Prostate gland (tissue), 2 donors: ENCODE data around the gene VAC14. TPM values are rescaled to one million over a fixed set of nuclear protein-coding genes. Genes with fewer than 3 reads are reported as not detected.
"Not testable (repeated sequence)": the region's sequence is repeated elsewhere in the genome, so short reads cannot be mapped to it uniquely, and the experiment has no call there.

ENCODE experiments used
- DNase-seq: peaks from one replicate; pipeline ENCODE4 v3.0.0-alpha.2; 2019; ENCODE audit warnings: low spot score
- H3K27ac ChIP-seq, 2 donors: fragments of 200-600 bp; sonication (generic); 2 replicates each; pipeline ENCODE4 v1.5.1; 2017 to 2019
- H3K27me3 ChIP-seq: fragments of 200-600 bp; sonication (generic); replicated peaks from 2 replicates; pipeline ENCODE4 v1.5.1; 2019; ENCODE audit not compliant: insufficient read depth
- H3K36me3 ChIP-seq, 2 donors: fragments of 200-600 bp; sonication (generic); 1 replicate in 1 of 2; 2 replicates in 1 of 2; pipeline versions ENCODE4 v1.5.1 to v1.8.1; 2017 to 2019
- H3K4me1 ChIP-seq: fragments of 200-600 bp; sonication (generic); replicated peaks from 2 replicates; pipeline ENCODE4 v1.5.1; 2019
- H3K4me3 ChIP-seq, 2 donors: fragments of 200-600 bp; sonication (generic); 2 replicates each; pipeline ENCODE4 v1.5.1; 2017 to 2019
- H3K9me3 ChIP-seq: fragments of 200-600 bp; sonication (generic); 2 replicates; pipeline ENCODE4 v1.5.1; 2017
- POLR2A ChIP-seq: fragments of 450-650 bp; IDR thresholded peaks from one replicate; pipeline ENCODE4 v1.6.1; 2016; ENCODE audit warnings: antibody characterized with exemption, mild to moderate bottlenecking
- POLR2AphosphoS5 ChIP-seq: sonication (generic); formaldehyde crosslinking; IDR thresholded peaks from one replicate; pipeline ENCODE4 v1.6.1; 2017; ENCODE audit warnings: antibody characterized with exemption
- WGBS: methylation state at CpG from one replicate; pipeline ENCODE4 v1.1.5; 2018; 5-methylcytosine and 5-hydroxymethylcytosine counted together
- intact Hi-C: fragments of 100-400 bp; cut with DNase I; formaldehyde crosslinking; loops from one replicate; pipeline ENCODE4 v1.14.2; 2022
- total RNA-seq, 2 donors: library from RNA; depleted of rRNA; stranded (reverse); fragments of >200 nt; gene quantifications; one replicate each; pipeline ENCODE4 v1.1.0, GENCODE V29; 2016
- TF ChIP-seq, protein P1 (sequence below), 4 experiments: fragments of 200-600 bp in 2 of 4; fragments of 450-650 bp in 2 of 4; sonication (generic) in 2 of 4; IDR thresholded peaks; 1 replicate in 3 of 4; 2 replicates in 1 of 4; pipeline ENCODE4 v1.5.1; 2016 to 2019; ENCODE audit warnings: antibody characterized with exemption in 4 of 4, mild to moderate bottlenecking in 2 of 4, moderate library complexity in 2 of 4

Gene VAC14
- total RNA-seq, result 10 to 100 TPM; 30.3 to 66.8 TPM

GRCh38 chr16:70800781-70801480, at the start of gene VAC14:
VAC14 (minus strand) TSS chr16:70801158; CDS start chr16:70800900, 258 bp downstream.
- H3K27ac ChIP-seq, result peak within 1 kb of the TSS; percentile 59 to 65
- no peaks in the 10 kb centered on the region for H3K27me3 ChIP-seq
- TF ChIP-seq POLR2A, result peak; percentile 51
- peak; percentile 92 for TF ChIP-seq POLR2AphosphoS5
- TF ChIP-seq, protein P1, sequence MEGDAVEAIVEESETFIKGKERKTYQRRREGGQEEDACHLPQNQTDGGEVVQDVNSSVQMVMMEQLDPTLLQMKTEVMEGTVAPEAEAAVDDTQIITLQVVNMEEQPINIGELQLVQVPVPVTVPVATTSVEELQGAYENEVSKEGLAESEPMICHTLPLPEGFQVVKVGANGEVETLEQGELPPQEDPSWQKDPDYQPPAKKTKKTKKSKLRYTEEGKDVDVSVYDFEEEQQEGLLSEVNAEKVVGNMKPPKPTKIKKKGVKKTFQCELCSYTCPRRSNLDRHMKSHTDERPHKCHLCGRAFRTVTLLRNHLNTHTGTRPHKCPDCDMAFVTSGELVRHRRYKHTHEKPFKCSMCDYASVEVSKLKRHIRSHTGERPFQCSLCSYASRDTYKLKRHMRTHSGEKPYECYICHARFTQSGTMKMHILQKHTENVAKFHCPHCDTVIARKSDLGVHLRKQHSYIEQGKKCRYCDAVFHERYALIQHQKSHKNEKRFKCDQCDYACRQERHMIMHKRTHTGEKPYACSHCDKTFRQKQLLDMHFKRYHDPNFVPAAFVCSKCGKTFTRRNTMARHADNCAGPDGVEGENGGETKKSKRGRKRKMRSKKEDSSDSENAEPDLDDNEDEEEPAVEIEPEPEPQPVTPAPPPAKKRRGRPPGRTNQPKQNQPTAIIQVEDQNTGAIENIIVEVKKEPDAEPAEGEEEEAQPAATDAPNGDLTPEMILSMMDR (IDR thresholded peaks at IDR 0.05), result peak in 2 of 4 experiments; percentile 6 to 21
- no peaks in the 10 kb centered on the region for H3K9me3 ChIP-seq
- no peaks in the 10 kb centered on the region for H3K4me1 ChIP-seq
- DNase-seq, result peak; percentile 94
- under 1% methylated on average over 64 of the region's 64 CpGs for WGBS
- H3K4me3 ChIP-seq, result peak within 1 kb of the TSS; percentile 95 to 96
- intact Hi-C loops, result no loop called here
- no peaks in the 10 kb centered on the region for H3K36me3 ChIP-seq

GRCh38 chr16:70823498-70824118, 22.6 kb upstream of the VAC14 start:
- whole genome bisulfite sequencing, result 72% methylated on average over 2 of the region's 4 CpGs
- H3K9me3 ChIP-seq, H3K36me3 ChIP-seq, H3K27ac ChIP-seq, H3K27me3 ChIP-seq, H3K4me3 ChIP-seq, intact Hi-C loops, H3K4me1 ChIP-seq, DNase-seq: not testable (repeated sequence)

DNA sequence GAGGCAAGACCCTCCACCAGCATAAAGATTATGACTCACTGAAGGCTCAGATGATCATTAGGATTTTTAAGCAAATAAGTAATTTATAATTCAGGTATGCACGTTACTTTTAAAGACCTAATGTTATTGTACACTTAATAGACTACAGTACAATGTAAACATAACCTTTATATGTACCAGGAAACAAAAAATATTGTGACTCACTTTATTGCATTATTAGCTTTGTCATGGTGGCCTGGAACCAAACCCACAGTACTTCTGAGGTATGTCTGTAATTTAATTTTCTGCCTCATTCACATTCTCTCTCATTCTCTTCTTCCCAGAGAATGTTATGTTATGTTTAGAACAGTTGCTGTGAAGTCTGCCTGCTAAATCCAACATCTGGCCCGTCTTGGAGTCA, 21.8 kb upstream of the VAC14 start:
- H3K36me3 ChIP-seq, H3K9me3 ChIP-seq, H3K4me3 ChIP-seq, H3K4me1 ChIP-seq, DNase-seq, H3K27ac ChIP-seq, H3K27me3 ChIP-seq, intact Hi-C loops: not testable (repeated sequence)
- 57% methylated on average over 1 of the region's 2 CpGs for WGBS

- intact Hi-C loops, H3K9me3 ChIP-seq, H3K36me3 ChIP-seq, H3K27me3 ChIP-seq, H3K4me1 ChIP-seq, H3K4me3 ChIP-seq, DNase-seq, H3K27ac ChIP-seq: not testable (repeated sequence)
- WGBS, result 30% methylated on average over 1 of the region's 13 CpGs
These were observed 17.1 kb upstream of the VAC14 start for GRCh38 chr16:70818088-70818487.

- TF ChIP-seq POLR2AphosphoS5, result no peak
- no peak for TF ChIP-seq POLR2A
- TF ChIP-seq, protein P1 (IDR thresholded peaks at IDR 0.05), result no peak
- DNase-seq, result no peak
- no peaks in the 10 kb centered on the region for H3K27me3 ChIP-seq
- 64% methylated on average over 9 of the region's 9 CpGs for WGBS
- no peak overlapping the region for H3K27ac ChIP-seq
- H3K4me1 ChIP-seq, result no peaks in the 10 kb centered on the region
- no peaks in the 10 kb centered on the region for H3K36me3 ChIP-seq
- intact Hi-C loops, result no loop called here
- H3K9me3 ChIP-seq, result no peaks in the 10 kb centered on the region
- no peak overlapping the region for H3K4me3 ChIP-seq
These were observed 8.6 kb upstream of the VAC14 start for GRCh38 chr16:70809392-70810060.

GRCh38 chr16:70808371-70808770, 7.4 kb upstream of the VAC14 start:
- no peak overlapping the region for H3K4me3 ChIP-seq
- intact Hi-C loops, result no loop called here
- H3K9me3 ChIP-seq, result no peaks in the 10 kb centered on the region
- no peaks in the 10 kb centered on the region for H3K4me1 ChIP-seq
- H3K27me3 ChIP-seq, result no peaks in the 10 kb centered on the region
- no peak overlapping the region for H3K27ac ChIP-seq
- no peaks in the 10 kb centered on the region for H3K36me3 ChIP-seq
- DNase-seq, result no peak
- TF ChIP-seq, protein P1 (IDR thresholded peaks at IDR 0.05), result no peak
- TF ChIP-seq POLR2A (no peak), POLR2AphosphoS5 (no peak)
